Measurements from ENCODE around the gene OR8K1.

Gene OR8K1

DNA sequence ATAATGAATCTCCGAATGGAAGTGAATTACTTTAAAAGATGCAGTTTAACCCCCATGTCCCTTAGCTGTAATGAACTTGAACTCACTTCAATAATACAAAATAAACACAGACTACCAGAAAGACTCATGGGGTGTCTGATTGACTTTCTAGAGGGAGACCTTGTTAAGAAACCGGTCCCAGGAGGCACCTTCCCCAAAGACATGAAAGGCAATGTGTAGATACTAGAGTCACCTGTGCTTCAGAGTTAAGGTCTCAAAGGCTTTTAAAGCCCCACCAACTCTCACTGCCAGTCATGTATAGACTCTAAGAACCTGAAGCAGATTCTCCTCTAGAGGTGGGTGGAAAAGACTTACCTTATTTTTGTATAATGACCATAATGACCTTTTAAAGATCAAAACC is 8.2 kb downstream of the OR8K1 start, which contains the start of gene OR8J1:
TSS of gene OR8J1 (plus strand) at position 301 of the 400 bp plus-strand sequence. CDS start 5,956 bp downstream, outside the sequence.
- no peak within 1 kb of the TSS for H3K27ac ChIP-seq
- no peak for TF ChIP-seq ZFX (IDR thresholded peaks at IDR 0.05; ENCODE audit: borderline replicate concordance)
- TF ChIP-seq, protein P1, sequence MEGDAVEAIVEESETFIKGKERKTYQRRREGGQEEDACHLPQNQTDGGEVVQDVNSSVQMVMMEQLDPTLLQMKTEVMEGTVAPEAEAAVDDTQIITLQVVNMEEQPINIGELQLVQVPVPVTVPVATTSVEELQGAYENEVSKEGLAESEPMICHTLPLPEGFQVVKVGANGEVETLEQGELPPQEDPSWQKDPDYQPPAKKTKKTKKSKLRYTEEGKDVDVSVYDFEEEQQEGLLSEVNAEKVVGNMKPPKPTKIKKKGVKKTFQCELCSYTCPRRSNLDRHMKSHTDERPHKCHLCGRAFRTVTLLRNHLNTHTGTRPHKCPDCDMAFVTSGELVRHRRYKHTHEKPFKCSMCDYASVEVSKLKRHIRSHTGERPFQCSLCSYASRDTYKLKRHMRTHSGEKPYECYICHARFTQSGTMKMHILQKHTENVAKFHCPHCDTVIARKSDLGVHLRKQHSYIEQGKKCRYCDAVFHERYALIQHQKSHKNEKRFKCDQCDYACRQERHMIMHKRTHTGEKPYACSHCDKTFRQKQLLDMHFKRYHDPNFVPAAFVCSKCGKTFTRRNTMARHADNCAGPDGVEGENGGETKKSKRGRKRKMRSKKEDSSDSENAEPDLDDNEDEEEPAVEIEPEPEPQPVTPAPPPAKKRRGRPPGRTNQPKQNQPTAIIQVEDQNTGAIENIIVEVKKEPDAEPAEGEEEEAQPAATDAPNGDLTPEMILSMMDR (IDR thresholded peaks at IDR 0.05): no peak

DNA sequence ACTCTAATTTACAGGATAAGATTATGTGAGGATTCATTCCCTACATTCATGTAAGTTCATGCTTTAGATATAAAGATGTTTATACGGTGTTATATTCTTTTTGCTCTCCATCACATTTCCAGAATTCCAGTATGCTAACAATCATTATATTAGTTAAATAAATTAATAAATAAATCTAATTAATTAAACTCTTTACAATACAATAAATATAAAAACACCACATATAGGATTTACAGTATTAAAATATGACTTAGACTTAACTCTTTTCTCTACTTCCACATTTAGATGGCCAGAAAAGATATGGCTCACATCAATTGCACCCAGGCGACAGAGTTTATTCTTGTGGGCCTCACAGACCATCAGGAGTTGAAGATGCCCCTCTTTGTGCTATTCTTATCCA is 29.5 kb downstream of the OR8K1 start, which contains the start of gene OR8U1:
TSS of gene OR8U1 (plus strand) at position 301 of the 400 bp plus-strand sequence. CDS start at position 301, 0 bp downstream.
- no peak within 1 kb of the TSS for H3K27ac ChIP-seq
- TF ChIP-seq, protein P1 (IDR thresholded peaks at IDR 0.05): no peak
- no peak for TF ChIP-seq ZFX (IDR thresholded peaks at IDR 0.05; ENCODE audit: borderline replicate concordance)

DNA sequence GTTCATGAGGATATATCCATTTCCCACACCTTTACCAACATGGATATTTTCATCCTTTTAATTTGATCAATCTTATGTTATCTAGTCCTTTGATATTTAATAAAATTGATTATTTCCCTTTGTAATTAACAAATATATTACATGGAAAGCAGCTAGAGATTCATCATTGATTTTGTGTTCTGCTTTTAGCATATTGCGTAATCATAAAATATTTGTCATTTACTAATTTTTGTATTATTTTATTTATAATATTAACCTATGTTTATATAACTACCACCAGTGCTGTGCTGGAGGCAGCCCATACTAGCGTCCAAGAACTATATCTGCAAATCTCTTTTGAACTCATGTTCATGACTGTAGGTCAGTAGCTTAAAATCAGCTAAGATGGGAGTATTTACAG is 34.3 kb downstream of the OR8K1 start:
- no peak overlapping the region for H3K27ac ChIP-seq
- TF ChIP-seq, protein P1 (IDR thresholded peaks at IDR 0.05): no peak
- no peak for TF ChIP-seq ZFX (IDR thresholded peaks at IDR 0.05; ENCODE audit: borderline replicate concordance)

DNA sequence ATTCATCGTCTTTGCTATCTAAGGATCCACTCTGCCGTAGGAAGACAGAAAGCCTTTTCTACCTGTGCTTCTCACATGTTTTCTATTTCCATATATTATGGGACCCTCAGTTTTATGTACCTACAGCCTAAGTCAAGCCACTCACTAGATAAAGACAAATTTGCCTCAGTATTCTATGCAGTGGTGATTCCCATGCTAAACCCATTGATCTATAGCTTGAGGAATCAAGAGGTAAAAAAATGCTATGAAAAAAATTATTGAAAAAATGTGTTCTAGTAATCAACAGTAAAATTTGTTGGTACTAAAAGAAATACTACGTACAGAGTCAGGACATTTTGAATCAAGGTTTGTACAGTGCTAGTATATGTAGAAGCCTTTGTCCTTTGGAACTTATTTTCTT is 48.5 kb downstream of the OR8K1 start:
- TF ChIP-seq ZFX (IDR thresholded peaks at IDR 0.05; ENCODE audit: borderline replicate concordance): no peak
- TF ChIP-seq, protein P1 (IDR thresholded peaks at IDR 0.05): no peak
- no peak overlapping the region for H3K27ac ChIP-seq

DNA sequence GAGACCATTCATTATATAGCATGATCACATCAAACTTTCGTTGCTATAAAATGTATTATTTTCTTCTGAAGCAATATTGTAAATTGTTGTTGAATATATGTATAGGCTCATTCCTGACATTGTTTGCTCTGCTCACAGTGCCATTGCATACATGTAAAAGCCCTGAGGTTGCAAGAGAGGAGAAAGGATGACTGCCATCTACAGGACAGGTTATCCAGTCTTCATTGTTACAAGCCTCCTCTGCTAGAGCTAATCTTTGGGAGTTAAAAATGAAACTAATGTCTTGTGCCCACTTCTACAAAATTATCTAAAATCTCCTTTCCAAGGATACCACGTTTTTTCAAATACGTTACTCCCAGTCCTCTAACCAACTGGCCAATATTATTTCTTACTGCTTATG is 50.2 kb downstream of the OR8K1 start:
- H3K27ac ChIP-seq: no peak overlapping the region
- no peak for TF ChIP-seq ZFX (IDR thresholded peaks at IDR 0.05; ENCODE audit: borderline replicate concordance)
- TF ChIP-seq, protein P1 (IDR thresholded peaks at IDR 0.05): peak; percentile 63

Data from 22Rv1 (cell line).